GM21619 (cell line): ENCODE measurements around the gene USHBP1.

Source experiments
- ATAC-seq: cut with Tn5 transposase; IDR thresholded peaks from one replicate; pipeline ENCODE4 v1.9.1; 2021; ENCODE audit not compliant: unreplicated experiment

Gene USHBP1

GRCh38 chr19:17264641-17264979 is at the start of gene USHBP1:
Gene USHBP1 (minus strand): TSS chr19:17264745. CDS start chr19:17264299, 446 bp downstream.
- ATAC-seq = no peak

GRCh38 chr19:17314007-17314593 is 49.6 kb upstream of the USHBP1 start:
- ATAC-seq = no peak

- ATAC-seq = no peak
Observed at GRCh38 chr19:17312189-17313113, 47.9 kb upstream of the USHBP1 start.

- no peak for ATAC-seq
Observed at GRCh38 chr19:17311455-17312188, 47.1 kb upstream of the USHBP1 start.

- ATAC-seq = no peak
Observed at GRCh38 chr19:17309965-17310461, 45.5 kb upstream of the USHBP1 start.

GRCh38 chr19:17309198-17309964 is 44.8 kb upstream of the USHBP1 start, which contains the start of gene DDA1:
Gene DDA1 (plus strand): TSS chr19:17309563. CDS start chr19:17309655, 92 bp downstream.
- ATAC-seq = peak; percentile 54

- no peak for ATAC-seq
Observed at GRCh38 chr19:17307876-17308377, 43.4 kb upstream of the USHBP1 start.

GRCh38 chr19:17306285-17306714 is 41.8 kb upstream of the USHBP1 start:
- no peak for ATAC-seq

- peak; percentile 52 for ATAC-seq
Observed at GRCh38 chr19:17305517-17306284, 41.2 kb upstream of the USHBP1 start, which contains the start of gene MRPL34. Gene MRPL34 (plus strand): TSS chr19:17305872. CDS start chr19:17305893, 21 bp downstream.

GRCh38 chr19:17305216-17305516 is 40.6 kb upstream of the USHBP1 start:
- no peak for ATAC-seq

GRCh38 chr19:17304386-17305215 is 40.1 kb upstream of the USHBP1 start:
- no peak for ATAC-seq

- no peak for ATAC-seq
Observed at GRCh38 chr19:17303940-17304267, 39.4 kb upstream of the USHBP1 start.

GRCh38 chr19:17303167-17303939 is 38.8 kb upstream of the USHBP1 start, which contains the start of gene ABHD8:
Gene ABHD8 (minus strand): TSS chr19:17303425. CDS start chr19:17301616, 1,809 bp downstream.
- peak; percentile 52 for ATAC-seq

- no peak for ATAC-seq
Observed at GRCh38 chr19:17302391-17303166, 38.0 kb upstream of the USHBP1 start.

GRCh38 chr19:17300992-17301619 is 36.6 kb upstream of the USHBP1 start:
- no peak for ATAC-seq

- ATAC-seq = no peak
Observed at GRCh38 chr19:17296976-17297375, 32.4 kb upstream of the USHBP1 start.

- no peak for ATAC-seq
Observed at GRCh38 chr19:17296273-17296672, 31.7 kb upstream of the USHBP1 start.
